ENCODE results near the gene DAPK1.
"Not testable (repeated sequence)": the region's sequence is repeated elsewhere in the genome, so short reads cannot be mapped to it uniquely, and the experiment has no call there.

The DAPK1 gene

GRCh38 chr9:87718852-87719612 is 221.4 kb downstream of the DAPK1 start:
- DNase-seq, result no peak

DNA sequence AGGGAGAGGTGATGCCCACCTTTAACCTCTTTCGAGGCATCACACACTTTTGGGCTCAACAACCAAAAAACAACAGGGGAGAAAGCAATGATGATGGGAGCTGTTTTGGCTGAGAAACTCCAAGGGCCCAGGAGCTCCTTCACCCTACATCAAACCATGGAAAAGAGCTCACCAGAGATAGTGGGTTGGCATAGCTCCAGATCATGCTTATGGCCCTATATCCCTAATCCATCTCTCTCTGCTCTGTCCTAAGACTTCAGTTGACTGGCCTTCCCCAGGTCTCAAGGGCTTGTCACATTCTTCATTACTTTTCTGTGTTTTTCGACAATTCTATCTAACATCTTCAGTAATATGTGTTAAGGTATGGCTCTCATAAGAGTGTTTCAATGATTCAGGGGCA is 222.5 kb downstream of the DAPK1 start:
- DNase-seq, result no peak

GRCh38 chr9:87722393-87723088 is 224.9 kb downstream of the DAPK1 start:
- DNase-seq, result no peak

GRCh38 chr9:87725356-87725899 is 227.8 kb downstream of the DAPK1 start:
- DNase-seq, result no peak

GRCh38 chr9:87725900-87726709 is 228.4 kb downstream of the DAPK1 start, which contains the start of gene CTSL:
CTSL (plus strand) TSS chr9:87726119; CDS start chr9:87727604, 1,485 bp downstream.
- no peak for DNase-seq

DNA sequence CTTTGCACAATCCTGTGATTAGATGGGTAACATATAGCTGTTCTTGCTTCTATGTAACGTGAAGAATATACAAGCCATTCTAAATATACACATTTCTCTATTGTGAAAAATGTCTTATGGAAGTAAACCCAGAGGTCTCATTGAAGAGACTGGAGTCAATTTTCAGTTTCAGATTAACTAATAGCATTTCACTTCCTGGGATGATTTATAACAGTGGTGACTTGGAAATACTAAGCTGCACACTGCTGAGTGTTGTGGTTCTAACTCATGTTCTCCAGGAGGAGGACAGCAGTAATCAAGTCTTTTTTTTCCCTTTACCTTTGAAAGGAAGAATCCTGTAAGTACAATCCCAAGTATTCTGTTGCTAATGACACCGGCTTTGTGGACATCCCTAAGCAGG is 231.6 kb downstream of the DAPK1 start:
- DNase-seq, result no peak

- no peak for DNase-seq
Measured at GRCh38 chr9:87731321-87731720, 233.7 kb downstream of the DAPK1 start.

- no peak for DNase-seq
Measured at GRCh38 chr9:87732344-87732743, 234.7 kb downstream of the DAPK1 start.

DNA sequence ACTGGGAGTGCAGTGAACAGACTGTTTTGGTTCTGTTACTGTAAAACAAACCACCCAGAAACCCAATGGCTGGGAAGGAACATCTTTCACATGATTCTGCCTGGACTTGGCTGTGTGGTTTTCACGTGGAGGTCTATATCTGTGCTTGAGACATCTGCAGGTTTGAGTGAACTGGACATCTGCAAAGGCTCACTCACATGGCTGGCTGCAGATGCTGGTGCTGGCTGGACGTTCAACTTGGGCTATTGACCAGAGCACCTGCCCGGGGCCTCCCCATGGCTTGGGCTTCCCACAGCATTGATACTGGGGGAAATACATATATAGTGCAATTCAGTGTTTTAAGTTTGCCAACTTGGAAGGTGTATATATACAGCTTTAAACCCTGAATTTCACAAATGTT is 235.1 kb downstream of the DAPK1 start:
- DNase-seq, result no peak

DNA sequence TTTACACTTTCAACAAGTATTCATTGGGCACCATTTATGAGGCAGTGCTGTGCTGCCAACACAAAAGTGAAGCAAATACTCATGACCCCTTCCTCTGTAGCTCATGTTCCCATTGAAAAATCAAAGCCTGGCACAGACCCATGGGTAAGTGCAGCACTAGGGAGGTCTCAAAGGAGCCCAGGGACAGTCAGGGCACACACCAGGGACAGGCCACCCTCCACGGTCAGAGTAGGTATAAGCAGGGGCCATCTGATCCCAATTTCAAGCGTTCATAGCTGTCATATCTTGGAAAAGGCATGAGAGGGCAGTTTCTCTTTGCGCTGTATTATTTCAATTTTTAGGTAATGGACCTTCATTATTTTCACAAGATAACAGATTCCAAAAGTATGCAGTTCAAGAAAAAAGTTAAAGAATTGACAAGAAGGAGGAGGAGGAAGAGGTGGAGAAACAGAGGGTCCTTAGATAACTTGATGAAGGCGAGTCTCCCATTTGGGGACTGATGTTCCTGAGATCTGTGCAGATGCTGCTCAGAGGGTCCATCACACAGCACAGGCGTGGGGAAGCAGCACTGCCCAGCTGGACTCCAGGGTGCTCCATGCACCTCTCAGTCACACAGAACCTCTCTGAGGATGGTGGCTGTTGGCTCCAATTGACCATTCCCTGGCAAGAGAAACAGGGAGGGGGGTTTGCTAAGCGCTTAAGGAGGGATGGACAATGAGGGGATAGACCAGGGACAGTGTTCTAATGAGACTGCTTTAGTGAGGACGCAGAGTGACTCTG is 235.8 kb downstream of the DAPK1 start:
- DNase-seq, result no peak

DNA sequence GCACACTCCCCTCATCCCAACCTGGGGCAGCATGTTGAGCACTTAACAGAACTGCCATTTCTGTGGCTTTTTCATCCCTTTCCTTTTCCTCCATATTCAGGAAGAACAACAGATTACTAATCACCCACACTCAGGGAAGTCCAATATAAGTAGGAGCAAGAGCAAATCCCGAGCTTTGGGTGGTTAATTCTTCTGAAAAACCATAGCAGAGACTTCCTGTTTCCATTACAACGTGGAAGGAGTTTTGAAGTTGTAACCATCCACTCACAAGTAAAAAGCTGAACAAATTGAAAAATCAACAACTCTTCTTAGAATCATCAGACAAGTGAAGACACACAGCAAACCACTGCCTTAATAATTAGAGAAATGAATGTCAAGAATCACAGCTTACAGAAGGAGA is 236.4 kb downstream of the DAPK1 start:
- no peak for DNase-seq

- no peak for DNase-seq
Measured at GRCh38 chr9:87739546-87739945, 241.9 kb downstream of the DAPK1 start.

DNA sequence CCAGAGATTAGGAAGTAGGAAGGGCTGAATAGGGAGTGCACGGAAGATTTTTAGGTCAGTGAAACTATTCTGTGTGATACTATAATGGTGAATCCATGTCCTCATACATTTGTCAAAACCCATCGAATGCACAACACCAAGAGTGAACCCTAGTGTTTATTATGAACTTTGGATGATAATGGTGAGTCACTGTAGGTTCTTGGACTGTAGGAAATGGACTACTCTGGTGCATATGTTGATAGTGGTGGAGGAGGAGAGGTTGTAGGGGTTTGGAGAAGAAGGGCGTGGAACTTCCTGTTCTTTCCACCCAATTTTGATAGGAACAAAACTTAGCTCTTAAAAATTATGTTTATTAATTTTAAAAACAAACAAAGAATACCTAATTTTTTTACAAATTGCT is 242.5 kb downstream of the DAPK1 start:
- DNase-seq, result no peak

- no peak for DNase-seq
Measured at GRCh38 chr9:87741326-87741725, 243.7 kb downstream of the DAPK1 start.

DNA sequence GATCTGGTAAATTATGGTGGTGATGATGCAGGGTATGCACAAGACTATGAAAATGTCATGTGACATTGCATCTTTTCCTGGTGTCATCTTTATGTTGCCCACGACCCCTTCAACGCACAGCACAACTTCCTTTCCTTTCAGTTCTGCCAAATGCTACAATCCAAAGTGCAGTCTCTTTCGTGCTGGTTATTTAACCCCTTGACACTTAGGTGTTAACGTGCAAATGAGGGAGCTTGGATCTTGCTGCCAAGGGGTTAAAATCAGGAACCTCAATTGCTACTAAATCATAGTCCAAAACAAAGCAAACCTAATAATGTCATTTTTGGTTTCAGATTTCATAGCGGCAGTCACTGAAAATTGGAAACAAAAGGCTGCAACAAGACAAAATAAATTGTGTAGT is 244.2 kb downstream of the DAPK1 start:
- DNase-seq, result no peak

DNA sequence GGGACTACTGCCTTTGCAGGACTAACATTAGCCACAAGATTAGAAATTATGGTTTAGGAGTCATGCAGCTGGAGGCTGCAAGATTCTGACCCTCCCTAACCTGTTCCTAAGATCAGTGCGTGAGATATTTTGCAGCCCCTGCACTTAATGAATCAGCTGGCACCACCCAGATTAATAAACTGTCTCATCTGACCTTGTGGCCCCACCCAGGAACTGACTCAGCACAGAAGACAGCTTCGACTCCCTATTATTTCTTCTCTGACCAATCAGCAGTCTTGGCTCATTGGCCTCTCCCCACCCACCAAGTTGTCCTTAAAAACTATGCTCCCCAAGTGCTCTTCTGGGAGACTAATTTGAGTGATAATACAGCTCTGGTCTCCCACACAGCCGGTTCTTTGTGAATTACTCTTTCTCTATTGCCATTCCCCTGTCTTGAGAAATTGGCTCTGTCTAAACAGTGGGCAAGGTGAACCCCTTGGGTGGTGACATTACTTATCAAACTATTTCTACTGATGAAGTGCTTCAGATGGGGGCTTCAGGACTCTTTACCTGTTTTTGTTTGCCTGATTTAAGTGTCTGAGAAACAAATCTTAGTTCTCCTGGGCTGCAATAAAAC is 245.3 kb downstream of the DAPK1 start:
- no peak for DNase-seq

GRCh38 chr9:87744247-87744646 is 246.6 kb downstream of the DAPK1 start:
- DNase-seq, result not testable (repeated sequence)

DNA sequence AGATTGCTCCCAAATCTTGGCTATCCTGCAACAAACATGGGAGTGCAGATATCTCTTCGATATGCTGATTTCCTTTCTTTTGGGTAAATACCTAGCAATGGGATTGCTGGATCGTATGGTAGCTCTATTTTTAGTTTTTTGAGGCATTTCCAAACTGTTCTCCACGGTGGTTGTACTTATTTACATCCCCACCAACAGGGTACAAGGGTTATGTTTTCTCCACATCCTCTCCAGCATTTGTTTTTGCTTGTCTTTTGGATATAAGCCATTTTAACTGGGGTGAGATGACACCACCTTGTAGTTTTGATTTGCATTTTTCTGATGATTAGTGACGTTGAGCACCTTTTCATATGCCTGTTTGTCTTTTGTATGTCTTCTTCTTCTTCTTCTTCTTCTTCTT is 248.5 kb downstream of the DAPK1 start:
- no peak for DNase-seq

GRCh38 chr9:87748881-87749280 is 251.2 kb downstream of the DAPK1 start:
- DNase-seq, result no peak

DNA sequence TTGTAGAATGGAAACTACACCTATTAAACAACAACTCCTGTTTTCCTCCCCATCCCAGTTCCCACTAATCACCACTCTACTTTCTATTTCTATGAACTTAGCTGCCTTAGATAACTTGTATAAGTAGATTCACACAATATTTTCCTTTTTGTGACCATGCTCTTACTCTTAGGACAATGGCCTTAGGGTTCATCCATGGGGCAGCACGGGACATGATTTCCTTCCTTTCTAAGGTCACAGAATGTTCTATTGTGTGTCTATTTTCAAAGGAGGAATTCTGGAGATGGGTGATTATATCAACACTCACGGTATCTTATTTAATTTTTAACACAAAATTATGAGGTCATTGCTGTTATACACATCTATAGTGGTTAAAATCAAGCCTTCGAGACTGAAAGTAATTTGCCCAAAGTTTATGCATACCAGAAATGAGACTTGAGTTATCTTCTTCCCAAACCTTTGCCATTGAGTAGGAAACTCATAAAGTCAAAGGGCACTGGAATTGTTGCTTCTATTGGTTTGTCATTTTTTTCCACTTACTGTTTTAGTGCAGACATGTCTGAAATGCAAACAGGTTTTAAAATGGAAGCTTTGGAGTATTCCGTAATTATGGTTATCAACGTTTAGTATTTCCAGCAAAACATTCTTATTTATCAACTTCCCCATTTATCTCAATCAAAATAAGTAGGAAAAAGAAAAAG is 251.8 kb downstream of the DAPK1 start:
- DNase-seq, result no peak

DNA sequence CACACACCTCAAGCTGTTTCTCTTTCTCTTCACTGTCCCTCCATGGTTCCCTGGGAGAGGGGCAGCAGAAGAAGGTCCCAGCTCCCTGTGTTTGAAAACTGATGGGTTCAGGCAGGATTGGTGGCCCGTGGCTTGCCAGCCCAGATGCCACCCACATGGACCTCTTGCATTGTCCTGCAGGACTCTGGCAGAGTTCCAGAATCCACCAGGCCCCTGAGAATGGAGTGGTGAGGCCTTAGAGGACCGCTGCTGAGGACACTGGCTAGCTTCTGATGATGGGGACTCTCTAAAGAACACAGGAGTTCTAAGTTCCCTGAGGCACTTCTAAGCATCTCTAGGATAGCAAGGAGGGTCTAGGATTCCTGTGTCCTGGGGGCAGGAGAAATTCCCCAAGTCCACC is 253.1 kb downstream of the DAPK1 start:
- DNase-seq, result no peak

Measured in NCI-H446 treated with DMSO at 0.1 percent for 48 hours (cell line).